ENCODE results near the gene NOVA2. TPM values are rescaled to one million over a fixed set of nuclear protein-coding genes. Genes with fewer than 3 reads are reported as not detected.

Gene NOVA2
- total RNA-seq (2021; fragmentation: NEBNext Ultra II Directional; extraction: Animal tissue kit (Norgen Biotek cat#: 25700)), result 22.7 and 24.6 TPM in 2 replicates
- polyA plus RNA-seq (2011; rRNA removed), result 3.2 and 4.5 TPM in 2 replicates
- 2.7 TPM for polyA plus RNA-seq (2011; cell fraction: cytosol; rRNA removed)
- 4.4 TPM for polyA plus RNA-seq (2011; cell fraction: nucleus; rRNA removed)
- 11.1 to 12.7 TPM (median 11.8 TPM) in 4 replicates for polyA plus RNA-seq (2012, experiment 1 of 2)
- polyA plus RNA-seq (2012, experiment 2 of 2), result 10.4 TPM
- polyA plus RNA-seq (2013, experiment 1 of 2), result 8.0 TPM
- 7.7 TPM for polyA plus RNA-seq (2013, experiment 2 of 2)
- polyA minus RNA-seq (2011; rRNA and poly(A)+ RNA removed), result 6.2 and 7.1 TPM in 2 replicates
- 10.1 TPM for polyA minus RNA-seq (2011; cell fraction: cytosol; rRNA and poly(A)+ RNA removed)
- 4.7 TPM for polyA minus RNA-seq (2011; cell fraction: nucleus; rRNA and poly(A)+ RNA removed)
- long read RNA-seq, experiment 1, full-length matches to known transcripts, result 1 of 16 reads
- long read RNA-seq, experiment 1, partial matches to known transcripts, result 1 of 16 reads
- long read RNA-seq, experiment 1, other reads (novel, unspliced or antisense), result 14 of 16 reads
- long read RNA-seq, experiment 2, result 0 reads

DNA sequence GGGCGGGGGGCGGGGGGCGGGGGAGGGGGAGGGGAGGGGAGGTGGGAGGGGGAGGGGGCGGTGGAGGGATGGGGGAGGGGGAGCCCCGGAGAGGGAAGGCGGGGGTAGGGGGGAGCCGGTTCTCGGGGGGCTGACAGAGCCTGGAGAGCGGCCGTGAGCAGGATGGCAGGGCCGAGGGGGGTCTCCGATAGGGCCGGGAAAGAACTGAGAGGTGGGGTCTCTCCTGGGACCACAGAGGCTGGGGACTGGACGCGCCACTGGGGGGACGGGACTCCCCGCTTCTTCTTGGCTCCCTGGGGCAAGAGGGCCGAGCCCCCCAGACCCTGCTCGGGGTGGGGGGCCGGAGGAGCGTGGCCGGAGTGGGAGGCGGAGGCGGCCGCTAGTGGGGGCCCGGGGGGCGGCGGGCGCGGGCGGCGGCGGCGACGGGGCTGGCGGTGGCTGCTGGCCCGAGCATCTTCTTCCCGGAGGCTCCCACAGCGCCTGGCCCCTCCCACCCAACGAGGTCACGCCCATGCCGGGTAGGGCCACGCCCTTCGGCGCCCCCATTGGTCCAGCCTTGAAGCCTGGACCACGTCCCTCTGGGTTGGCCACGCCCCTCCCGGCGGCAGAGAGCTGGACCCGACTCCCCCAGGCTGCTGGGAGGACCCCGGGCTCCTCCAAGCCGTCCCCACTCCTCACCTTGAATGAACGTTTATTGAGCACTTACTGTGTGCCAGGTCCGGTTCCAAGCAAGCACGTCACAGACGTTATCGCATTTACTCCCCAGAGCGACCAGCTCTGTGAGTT, at the start of gene NOVA2:
Gene NOVA2 (minus strand): TSS at position 313 of the 786 bp plus-strand sequence. CDS start 514 bp downstream, outside the sequence.
- no peak within 1 kb of the TSS for H4K91ac ChIP-seq (replicated peaks; ENCODE audit: insufficient read length, low read length)
- H2AFZ ChIP-seq (ENCODE audit: low read length), result 0 out of 2 replicates have a peak within 1 kb of the TSS, but pooled peaks have one; percentile 58
- no peak for FAIRE-seq

More for the DNA sequence above, at the start of gene NOVA2:
- peak within 1 kb of the TSS; percentile 90; the same call in 1 of the 2 replicates for H2BK12ac ChIP-seq (ENCODE audit: low read depth, low read length)
- H3K23me2 ChIP-seq (ENCODE audit: low read depth, low read length), result peaks cover 8% of the 10 kb centered on the region; the same call in 1 of the 2 replicates
- no peak within 1 kb of the TSS for H3K4ac ChIP-seq (replicated peaks; ENCODE audit: insufficient read length, low read depth, low read length)
- CTCF ChIA-PET (ENCODE audit: partially characterized antibody), result interaction anchor here (0.6 to 1.4 kb wide), 9 partner anchors 12 to 205 kb away, joined by 3 to 4 read pairs (median 3); no protein-coding TSS in a partner anchor
- H2BK15ac ChIP-seq (ENCODE audit: low read length), result 0 out of 2 replicates have a peak within 1 kb of the TSS, but pooled peaks have one; percentile 18
- peak within 1 kb of the TSS; percentile 47 to 82 (median 56) for H3K4me3 ChIP-seq (ENCODE audit: extremely low read depth in 1 of 4, insufficient read depth in 2 of 4, low read depth in 3 of 4, low read length in 4 of 4)
- H3K4me2 ChIP-seq (ENCODE audit: insufficient read depth in 1 of 2, low read depth in 2 of 2, low read length in 2 of 2), result peak within 1 kb of the TSS; percentile 67 to 79
- no peak within 1 kb of the TSS for H3K27ac ChIP-seq (ENCODE audit: low read depth, low read length)
- peak; percentile 46; the same call in 1 of the 2 replicates for TF ChIP-seq SP1 (IDR thresholded peaks at IDR 0.05; ENCODE audit: low read depth, low read length)
- peak; percentile 59; the same call in 1 of the 2 replicates for TF ChIP-seq SP4 (IDR thresholded peaks at IDR 0.05; ENCODE audit: low read length)
- TF ChIP-seq POU5F1 (IDR thresholded peaks at IDR 0.05; ENCODE audit: low read depth, low read length), result no peak
- DNase-seq (ENCODE audit: low read depth in 1 of 2, low spot score in 2 of 2), result peak; percentile 83 to 100
- H3K9me3 ChIP-seq (ENCODE audit: insufficient read depth in 2 of 2, low read depth in 1 of 2, low read length in 1 of 2), result no peaks in the 10 kb centered on the region
- no peak within 1 kb of the TSS for H2BK5ac ChIP-seq (ENCODE audit: low read depth, low read length)
- peaks cover 5% of the 10 kb centered on the region; the same call in 1 of the 2 replicates for H3K79me1 ChIP-seq (ENCODE audit: low read depth, low read length)
- no peak within 1 kb of the TSS for H3K23ac ChIP-seq (ENCODE audit: insufficient read length)
- no peak within 1 kb of the TSS; the same call in 1 of the 2 replicates for H4K8ac ChIP-seq (ENCODE audit: extremely low read depth, insufficient read depth, low read length)
- H2AK5ac ChIP-seq (ENCODE audit: low read depth, low read length), result peak within 1 kb of the TSS; percentile 56; the same call in 1 of the 2 replicates
- no peaks in the 10 kb centered on the region for H3K36me3 ChIP-seq (ENCODE audit: control insufficient read depth in 2 of 4, insufficient read depth in 4 of 4, low read length in 3 of 4)
- peaks cover 0 to 5% (median 2%) of the 10 kb centered on the region in 4 experiments; a peak in 3 of 7 replicates for H3K27me3 ChIP-seq (replicated peaks in 1 of 4; ENCODE audit: control insufficient read depth in 3 of 4, extremely low read depth in 1 of 4, insufficient read depth in 3 of 4, low read length in 3 of 4)
- H3K79me2 ChIP-seq (ENCODE audit: control insufficient read depth in 1 of 2, insufficient read depth in 2 of 2, low read length in 2 of 2), result no peaks in the 10 kb centered on the region
- peaks cover 2 to 12% (median 7%) of the 10 kb centered on the region in 4 experiments; a peak in 5 of 7 replicates for H3K4me1 ChIP-seq (replicated peaks in 1 of 4; ENCODE audit: control insufficient read depth in 3 of 4, insufficient read depth in 4 of 4, low read length in 3 of 4)
- POLR2A ChIA-PET (ENCODE audit: partially characterized antibody), result interaction anchor here (0.6 to 3.7 kb wide), 9 partner anchors 13 to 878 kb away, joined by 3 to 18 read pairs (median 3); partner anchors contain the start of gene CCDC61
- H3K9ac ChIP-seq (replicated peaks in 1 of 4; ENCODE audit: extremely low read depth in 1 of 4, low read depth in 3 of 4, low read length in 3 of 4), result no peak within 1 kb of the TSS
- 6% methylated on average over 24 of the region's 58 CpGs; no CpG with 5 or more reads in 1 of the 2 experiments for WGBS, 2 experiments (ENCODE audit: extremely low coverage in 1 of 2, insufficient coverage in 1 of 2, insufficient read length in 1 of 2, insufficient replicate concordance in 2 of 2, low coverage in 1 of 2, low lambda C conversion rate in 2 of 2, missing lambda C conversion rate in 1 of 2)
- no peak within 1 kb of the TSS for H3K56ac ChIP-seq (replicated peaks; ENCODE audit: insufficient read length, low read depth, low read length)
- peaks cover 10 to 12% of the 10 kb centered on the region in 2 experiments for H4K20me1 ChIP-seq (replicated peaks in 1 of 2; ENCODE audit: control insufficient read depth in 1 of 2, insufficient read depth in 2 of 2, low read length in 2 of 2)
- H3K14ac ChIP-seq (ENCODE audit: insufficient read length), result no peak within 1 kb of the TSS
- no peak within 1 kb of the TSS for H2BK120ac ChIP-seq (replicated peaks; ENCODE audit: low read depth, low read length)
- H3K18ac ChIP-seq (ENCODE audit: extremely low read depth, low read length), result peak within 1 kb of the TSS; percentile 75; the same call in 1 of the 2 replicates
- H2BK20ac ChIP-seq (ENCODE audit: low read length), result no peak within 1 kb of the TSS
- H4K5ac ChIP-seq (ENCODE audit: insufficient read length, low read depth, low read length), result no peak within 1 kb of the TSS
